ENCODE data around the gene PRRC2C.
"Not testable (repeated sequence)": the region's sequence is repeated elsewhere in the genome, so short reads cannot be mapped to it uniquely, and the experiment has no call there.

Gene PRRC2C

GRCh38 chr1:171597203-171597602 is 111.9 kb downstream of the PRRC2C start:
- no peak for DNase-seq (ENCODE audit: extremely low read depth, insufficient read length)
- Histone ChIP-seq H3K36me3 (ENCODE audit: control insufficient read depth, insufficient read depth, low read length) (peaks cover 2% of the 10 kb centered on the region; the same call in 1 of the 2 replicates), H3K27me3 (replicated peaks; ENCODE audit: control insufficient read depth, insufficient read depth, low read length) (no peaks in the 10 kb centered on the region), H3K4me3 (replicated peaks; ENCODE audit: low read depth, low read length) (no peak overlapping the region)
- TF ChIP-seq CTCF (IDR thresholded peaks at IDR 0.05; ENCODE audit: insufficient read depth, low read length, poor library complexity, severe bottlenecking) = no peak

- not testable (repeated sequence) for H3K36me3 ChIP-seq (ENCODE audit: control insufficient read depth, insufficient read depth, low read length); H3K27me3 ChIP-seq (replicated peaks; ENCODE audit: control insufficient read depth, insufficient read depth, low read length); H3K4me3 ChIP-seq (replicated peaks; ENCODE audit: low read depth, low read length); DNase-seq (ENCODE audit: extremely low read depth, insufficient read length)
These were observed 115.0 kb downstream of the PRRC2C start for GRCh38 chr1:171600310-171600709.

- no peak overlapping the region for H3K4me3 ChIP-seq (replicated peaks; ENCODE audit: low read depth, low read length)
- H3K36me3 ChIP-seq (ENCODE audit: control insufficient read depth, insufficient read depth, low read length) = no peaks in the 10 kb centered on the region
- DNase-seq (ENCODE audit: extremely low read depth, insufficient read length) = no peak
- no peak for TF ChIP-seq CTCF (IDR thresholded peaks at IDR 0.05; ENCODE audit: insufficient read depth, low read length, poor library complexity, severe bottlenecking)
- no peaks in the 10 kb centered on the region for H3K27me3 ChIP-seq (replicated peaks; ENCODE audit: control insufficient read depth, insufficient read depth, low read length)
These were observed 115.5 kb downstream of the PRRC2C start for GRCh38 chr1:171600862-171601261.

GRCh38 chr1:171603042-171603441 is 117.7 kb downstream of the PRRC2C start:
- not testable (repeated sequence) for H3K36me3 ChIP-seq (ENCODE audit: control insufficient read depth, insufficient read depth, low read length); H3K27me3 ChIP-seq (replicated peaks; ENCODE audit: control insufficient read depth, insufficient read depth, low read length)

GRCh38 chr1:171606402-171606941 is 121.1 kb downstream of the PRRC2C start:
- TF ChIP-seq CTCF (IDR thresholded peaks at IDR 0.05; ENCODE audit: insufficient read depth, low read length, poor library complexity, severe bottlenecking) = no peak
- Histone ChIP-seq H3K36me3 (ENCODE audit: control insufficient read depth, insufficient read depth, low read length) (no peaks in the 10 kb centered on the region), H3K4me3 (replicated peaks; ENCODE audit: low read depth, low read length) (no peak overlapping the region), H3K27me3 (replicated peaks; ENCODE audit: control insufficient read depth, insufficient read depth, low read length) (no peaks in the 10 kb centered on the region)
- no peak for DNase-seq (ENCODE audit: extremely low read depth, insufficient read length)

More at GRCh38 chr1:171603042-171603441, 117.7 kb downstream of the PRRC2C start:
- not testable (repeated sequence) for DNase-seq (ENCODE audit: extremely low read depth, insufficient read length); H3K4me3 ChIP-seq (replicated peaks; ENCODE audit: low read depth, low read length)

GRCh38 chr1:171610385-171610784 is 125.1 kb downstream of the PRRC2C start:
- no peaks in the 10 kb centered on the region for H3K27me3 ChIP-seq (replicated peaks; ENCODE audit: control insufficient read depth, insufficient read depth, low read length)
- DNase-seq (ENCODE audit: extremely low read depth, insufficient read length) = no peak
- no peak for TF ChIP-seq CTCF (IDR thresholded peaks at IDR 0.05; ENCODE audit: insufficient read depth, low read length, poor library complexity, severe bottlenecking)
- H3K36me3 ChIP-seq (ENCODE audit: control insufficient read depth, insufficient read depth, low read length) = no peaks in the 10 kb centered on the region
- no peak overlapping the region for H3K4me3 ChIP-seq (replicated peaks; ENCODE audit: low read depth, low read length)

GRCh38 chr1:171611306-171611705 is 126.0 kb downstream of the PRRC2C start:
- no peak for TF ChIP-seq CTCF (IDR thresholded peaks at IDR 0.05; ENCODE audit: insufficient read depth, low read length, poor library complexity, severe bottlenecking)

More at GRCh38 chr1:171611306-171611705, 126.0 kb downstream of the PRRC2C start:
- DNase-seq (ENCODE audit: extremely low read depth, insufficient read length) = no peak
- no peaks in the 10 kb centered on the region for H3K27me3 ChIP-seq (replicated peaks; ENCODE audit: control insufficient read depth, insufficient read depth, low read length)
- H3K36me3 ChIP-seq (ENCODE audit: control insufficient read depth, insufficient read depth, low read length) = no peaks in the 10 kb centered on the region
- no peak overlapping the region for H3K4me3 ChIP-seq (replicated peaks; ENCODE audit: low read depth, low read length)

All from GM06990 (cell line).